ENCODE data around the gene SH2D5.
"Not testable (repeated sequence)": the region's sequence is repeated elsewhere in the genome, so short reads cannot be mapped to it uniquely, and the experiment has no call there.

GRCh38 chr1:20718343-20718882 is 14.1 kb downstream of the SH2D5 start:
- not testable (repeated sequence) for TF ChIP-seq POLR2AphosphoS5, CTCF (IDR thresholded peaks at IDR 0.05)
